Breast epithelium (tissue), 3 donors: Measurements from ENCODE around the gene AGBL5.

Experiments used
- CTCF ChIP-seq, 3 donors: fragments of 450-650 bp; IDR thresholded peaks; one replicate each; pipeline ENCODE4 v1.5.1; 2016 to 2017; ENCODE audit warnings: antibody characterized with exemption in 3 of 3, mild to moderate bottlenecking in 3 of 3, moderate library complexity in 3 of 3
- POLR2A ChIP-seq: fragments of 450-650 bp; IDR thresholded peaks from one replicate; pipeline ENCODE4 v1.6.1; 2016; ENCODE audit warnings: antibody characterized with exemption, mild to moderate bottlenecking, moderate library complexity
- POLR2AphosphoS5 ChIP-seq, 3 donors: sonication (generic); formaldehyde crosslinking; IDR thresholded peaks; one replicate each; pipeline ENCODE4 v1.6.1; 2017; ENCODE audit warnings: antibody characterized with exemption in 3 of 3

GRCh38 chr2:27051902-27052645 is 606 bp downstream of the AGBL5 start:
- no peak for TF ChIP-seq POLR2A
- TF ChIP-seq CTCF (IDR thresholded peaks at IDR 0.05), result no peak
- TF ChIP-seq POLR2AphosphoS5 (IDR thresholded peaks at IDR 0.05), result no peak
